Posterior cingulate gyrus (tissue), 11 donors: Measurements from ENCODE around the gene TOMM20L.

Experiments used
- DNase-seq, 10 donors: peaks; one replicate each; pipeline versions ENCODE4 v3.0.0 to v3.0.0-alpha.2; 2020 to 2021; ENCODE audit warnings: mixed read lengths in 3 of 10
- intact Hi-C: fragments of 100-400 bp; cut with DNase I; formaldehyde crosslinking; loops from one replicate; pipeline ENCODE4 v1.15.1; 2023

The TOMM20L gene

GRCh38 chr14:58426670-58427280 is 31.0 kb downstream of the TOMM20L start:
- peak; percentile 44 to 93 (median 64) for DNase-seq
- intact Hi-C loops = loop anchor here (2.0 to 5.0 kb wide), 2 partner anchors 128 to 179 kb away; partner anchors contain the start of gene ARID4A

- intact Hi-C loops = loop anchor here (2.0 to 5.0 kb wide), 2 partner anchors 129 to 180 kb away; partner anchors contain the start of gene ARID4A
- peak; percentile 85 to 98 (median 91) for DNase-seq
Measured at GRCh38 chr14:58427281-58428117, 31.8 kb downstream of the TOMM20L start, which contains the start of the genes KIAA0586 and TIMM9. Gene KIAA0586 (plus strand): TSS chr14:58427719. CDS start chr14:58428265, 546 bp downstream. Gene TIMM9 (minus strand): TSS chr14:58427531. CDS start chr14:58411945, 15,586 bp downstream.

GRCh38 chr14:58428118-58428683 is 32.5 kb downstream of the TOMM20L start:
- DNase-seq = no peak
- intact Hi-C loops = loop anchor here (5.0 kb wide), 1 partner anchor 181 kb away; no protein-coding TSS in a partner anchor

- intact Hi-C loops = no loop called here
- no peak for DNase-seq
Measured at GRCh38 chr14:58430156-58430555, 34.4 kb downstream of the TOMM20L start.

GRCh38 chr14:58439476-58439875 is 43.7 kb downstream of the TOMM20L start:
- no peak for DNase-seq
- intact Hi-C loops = no loop called here

GRCh38 chr14:58444627-58445026 is 48.9 kb downstream of the TOMM20L start:
- intact Hi-C loops = no loop called here
- no peak for DNase-seq

GRCh38 chr14:58455593-58456265 is 60.0 kb downstream of the TOMM20L start:
- DNase-seq = no peak
- intact Hi-C loops = no loop called here
